ENCODE data around the gene CCDC88B. TPM values are rescaled to one million over a fixed set of nuclear protein-coding genes. Genes with fewer than 3 reads are reported as not detected.

Gene CCDC88B
- total RNA-seq, 1 experiment from 2014 or later: 11.2 TPM

DNA sequence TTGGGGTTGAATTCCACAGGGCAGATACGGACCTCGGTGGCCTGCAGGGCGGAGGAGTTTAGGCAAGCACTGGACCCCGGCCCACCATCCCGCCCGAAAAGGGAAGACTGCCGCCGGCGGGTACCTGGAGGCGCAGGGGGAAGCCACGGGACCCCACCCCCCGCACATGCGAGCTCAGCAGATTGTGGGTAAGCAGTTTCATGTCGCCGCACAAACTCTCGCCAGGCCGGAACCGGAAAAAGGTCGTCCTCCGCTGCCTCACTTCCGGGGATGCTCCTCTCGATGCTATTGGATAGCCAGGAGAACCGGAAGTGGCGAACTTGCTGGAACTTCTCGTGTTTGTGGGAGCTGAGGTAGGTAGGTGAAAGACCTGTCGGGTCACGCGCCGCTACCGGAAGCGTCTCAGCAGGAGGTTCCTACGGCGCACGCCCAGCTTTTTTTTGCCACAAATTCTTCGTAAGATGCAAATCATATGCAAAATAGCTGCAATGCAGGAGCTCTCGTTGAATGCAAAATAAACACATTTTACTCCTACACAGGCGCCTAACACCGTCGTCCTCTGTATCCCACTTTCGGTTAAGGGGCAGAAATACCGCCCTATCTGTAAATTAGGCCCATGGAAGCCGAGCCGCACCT is 22.6 kb upstream of the CCDC88B start, which contains the start of gene TRMT112:
TSS of gene TRMT112 (minus strand) at position 235 of the 636 bp plus-strand sequence. CDS start at position 202, 33 bp downstream.
- Mint-ChIP-seq H3K4me1 (peaks cover 16 to 17% of the 10 kb centered on the region in 2 experiments), H3K27ac (peak within 1 kb of the TSS; percentile 99 to 100 (median 99)), H3K4me3 (peak within 1 kb of the TSS; percentile 90 to 93), H3K9me3 (no peaks in the 10 kb centered on the region), H3K36me3 (ENCODE audit: insufficient read depth in 1 of 3, low read depth in 3 of 3) (peaks cover 25 to 52% (median 43%) of the 10 kb centered on the region in 3 experiments; a peak in 6 of 7 replicates), H3K27me3 (ENCODE audit: low read depth) (no peaks in the 10 kb centered on the region)
- Histone ChIP-seq H3K56ac (ENCODE audit: insufficient read length, low read depth, low read length) (no peak within 1 kb of the TSS), H3K9ac (ENCODE audit: extremely low read depth, insufficient read length, low read length) (peak within 1 kb of the TSS; percentile 73), H2AFZ (ENCODE audit: low read length) (peak within 1 kb of the TSS; percentile 43), H3K18ac (ENCODE audit: insufficient read length, low read depth, low read length) (peak within 1 kb of the TSS; percentile 76), H3K4me1 (ENCODE audit: insufficient read depth, low read length) (no peaks in the 10 kb centered on the region), H3K14ac (ENCODE audit: insufficient read depth, low read length) (peak within 1 kb of the TSS; percentile 77), H3K4me2 (ENCODE audit: insufficient read depth, insufficient read length, low read length) (peak within 1 kb of the TSS; percentile 51), H2BK5ac (ENCODE audit: insufficient read length, low read length) (no peak within 1 kb of the TSS), H3K23me2 (ENCODE audit: insufficient read length, low read depth, low read length, poor library complexity, severe bottlenecking) (peaks cover 3% of the 10 kb centered on the region), H3K27ac (ENCODE audit: insufficient read length, low read depth, low read length) (peak within 1 kb of the TSS; percentile 79), H2BK12ac (ENCODE audit: insufficient read length, low read depth, low read length) (no peak within 1 kb of the TSS), H3K27me3 (ENCODE audit: insufficient read depth, low read length) (no peaks in the 10 kb centered on the region), H4K20me1 (ENCODE audit: control insufficient read depth, insufficient read depth, insufficient read length) (peaks cover 2% of the 10 kb centered on the region), H3K79me2 (ENCODE audit: insufficient read depth, low read length) (peaks cover 4% of the 10 kb centered on the region; the same call in 1 of the 2 replicates), H3K79me1 (ENCODE audit: insufficient read depth, low read depth, low read length, poor library complexity, severe bottlenecking) (no peaks in the 10 kb centered on the region), H2BK120ac (ENCODE audit: low read depth, low read length, poor library complexity, severe bottlenecking) (no peak within 1 kb of the TSS), H3K4ac (ENCODE audit: low read depth, low read length) (no peak within 1 kb of the TSS), H3T11ph (ENCODE audit: low read length) (no peak within 1 kb of the TSS), H2BK20ac (ENCODE audit: low read depth, low read length, poor library complexity, severe bottlenecking) (no peak within 1 kb of the TSS), H2BK15ac (ENCODE audit: low read depth, low read length) (no peak within 1 kb of the TSS), H3K9me3 (ENCODE audit: control insufficient read depth, low read depth, low read length) (no peaks in the 10 kb centered on the region), H4K5ac (ENCODE audit: insufficient read length, low read depth, low read length) (no peak within 1 kb of the TSS), H4K91ac (ENCODE audit: insufficient read length, low read depth, low read length) (no peak within 1 kb of the TSS), H3K23ac (ENCODE audit: insufficient read length, low read depth, low read length) (no peak within 1 kb of the TSS), H2AK5ac (ENCODE audit: insufficient read length, low read length) (no peak within 1 kb of the TSS), H4K8ac (replicated peaks; ENCODE audit: insufficient read length, low read depth, low read length) (no peak within 1 kb of the TSS)
- no CpG with 5 or more reads among the region's 43 CpGs for WGBS (ENCODE audit: extremely low coverage, insufficient read length, low lambda C conversion rate)
- peak; percentile 99 for DNase-seq
- TF ChIP-seq, protein P1, sequence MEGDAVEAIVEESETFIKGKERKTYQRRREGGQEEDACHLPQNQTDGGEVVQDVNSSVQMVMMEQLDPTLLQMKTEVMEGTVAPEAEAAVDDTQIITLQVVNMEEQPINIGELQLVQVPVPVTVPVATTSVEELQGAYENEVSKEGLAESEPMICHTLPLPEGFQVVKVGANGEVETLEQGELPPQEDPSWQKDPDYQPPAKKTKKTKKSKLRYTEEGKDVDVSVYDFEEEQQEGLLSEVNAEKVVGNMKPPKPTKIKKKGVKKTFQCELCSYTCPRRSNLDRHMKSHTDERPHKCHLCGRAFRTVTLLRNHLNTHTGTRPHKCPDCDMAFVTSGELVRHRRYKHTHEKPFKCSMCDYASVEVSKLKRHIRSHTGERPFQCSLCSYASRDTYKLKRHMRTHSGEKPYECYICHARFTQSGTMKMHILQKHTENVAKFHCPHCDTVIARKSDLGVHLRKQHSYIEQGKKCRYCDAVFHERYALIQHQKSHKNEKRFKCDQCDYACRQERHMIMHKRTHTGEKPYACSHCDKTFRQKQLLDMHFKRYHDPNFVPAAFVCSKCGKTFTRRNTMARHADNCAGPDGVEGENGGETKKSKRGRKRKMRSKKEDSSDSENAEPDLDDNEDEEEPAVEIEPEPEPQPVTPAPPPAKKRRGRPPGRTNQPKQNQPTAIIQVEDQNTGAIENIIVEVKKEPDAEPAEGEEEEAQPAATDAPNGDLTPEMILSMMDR (conservative IDR thresholded peaks at IDR 0.05): no peak

Measured in H9 (cell line).